SK-N-SH (cell line): ENCODE results near the gene VEGFA. TPM values are rescaled to one million over a fixed set of nuclear protein-coding genes. Genes with fewer than 3 reads are reported as not detected.
A peak's percentile ranks its signal among the peaks of the same experiment; 100 is the strongest.

Experiments used
- CTCF ChIA-PET: fragments of 300-600, 350-600 bp; formaldehyde crosslinking; extraction: SDS; loops from one replicate; lab custom pipeline; 2021; lab: Yijun Ruan, JAX
- POLR2A ChIA-PET: fragments of 350-600 bp; sonication (Branson Sonifier 250); formaldehyde crosslinking; extraction: SDS; loops from one replicate; lab custom pipeline; 2020; ENCODE audit warnings: antibody characterized with exemption, inconsistent platforms; lab: Yijun Ruan, JAX
- DNase-seq: peaks from one replicate; pipeline ENCODE4 v3.0.0; 2012
- H2AFZ ChIP-seq: fragments of 200-600 bp; sonication (generic); 2 replicates; pipeline ENCODE4 v1.8.1; 2016; ENCODE audit warnings: antibody characterized with exemption, mild to moderate bottlenecking, low read depth
- H3F3A ChIP-seq: fragments of 200-600 bp; sonication (generic); replicated peaks from 2 replicates; pipeline ENCODE3; 2016; ENCODE audit warnings: antibody characterized with exemption, mild to moderate bottlenecking; ENCODE audit not compliant: insufficient read depth
- H3K27ac ChIP-seq, 2 experiments: fragments of 200-500 bp in 1 of 2; fragments of 200-600 bp in 1 of 2; sonication (Bioruptor generic) in 1 of 2; sonication (generic), shearing (Covaris generic) in 1 of 2; 2 replicates each; pipeline versions ENCODE4 v1.5.1 to v1.6.1; 2014 to 2016; ENCODE audit warnings: low read depth in 2 of 2, inconsistent platforms in 1 of 2, low read length in 1 of 2, mild to moderate bottlenecking in 1 of 2, mixed read lengths in 1 of 2
- H3K27me3 ChIP-seq: fragments of 200-600 bp; sonication (generic), shearing (Covaris generic); 2 replicates; pipeline ENCODE4 v1.6.1; 2016; ENCODE audit warnings: mixed run types; ENCODE audit not compliant: insufficient read depth
- H3K36me3 ChIP-seq, 2 experiments: fragments of 200-500 bp in 1 of 2; fragments of 200-600 bp in 1 of 2; sonication (Bioruptor generic) in 1 of 2; sonication (generic) in 1 of 2; replicated peaks in 1 of 2; 2 replicates each; pipeline versions ENCODE3 to v1.5.1; 2014 to 2016; ENCODE audit warnings: low read length in 1 of 2, mild to moderate bottlenecking in 1 of 2; ENCODE audit not compliant: insufficient read depth in 2 of 2, control insufficient read depth in 1 of 2
- H3K4me1 ChIP-seq, 2 experiments: fragments of 200-500 bp in 1 of 2; fragments of 200-600 bp in 1 of 2; sonication (Bioruptor generic) in 1 of 2; sonication (generic), shearing (Covaris generic) in 1 of 2; 2 replicates each; pipeline versions ENCODE4 v1.5.1 to v1.6.1; 2014 to 2016; ENCODE audit warnings: low read depth in 1 of 2, low read length in 1 of 2, mixed run types in 1 of 2; ENCODE audit not compliant: insufficient read depth in 2 of 2, control insufficient read depth in 1 of 2
- H3K4me2 ChIP-seq: fragments of 200-600 bp; sonication (generic), shearing (Covaris generic); 2 replicates; pipeline ENCODE4 v1.6.1; 2017; ENCODE audit warnings: mixed run types
- H3K4me3 ChIP-seq, 2 experiments: fragments of 200-500 bp in 1 of 2; fragments of 200-600 bp in 1 of 2; sonication (Bioruptor generic) in 1 of 2; sonication (generic), shearing (Covaris generic) in 1 of 2; 2 replicates each; pipeline versions ENCODE4 v1.5.1 to v1.8.1; 2014 to 2016; ENCODE audit warnings: low read depth in 2 of 2, inconsistent platforms in 1 of 2, low read length in 1 of 2, mild to moderate bottlenecking in 1 of 2, mixed read lengths in 1 of 2, moderate library complexity in 1 of 2
- H3K79me2 ChIP-seq: fragments of 200-600 bp; sonication (generic); 2 replicates; pipeline ENCODE4 v1.8.1; 2017; ENCODE audit warnings: mild to moderate bottlenecking; ENCODE audit not compliant: insufficient read depth
- H3K9ac ChIP-seq: fragments of 200-600 bp; sonication (generic); 2 replicates; pipeline ENCODE4 v1.6.1; 2017; ENCODE audit warnings: mixed run types
- H3K9me2 ChIP-seq: fragments of 200-600 bp; sonication (generic); 2 replicates; pipeline ENCODE4 v1.6.1; 2017; ENCODE audit warnings: mixed run types
- H3K9me3 ChIP-seq: fragments of 200-600 bp; sonication (generic); 2 replicates; pipeline ENCODE4 v1.6.1; 2017; ENCODE audit warnings: mixed run types, mild to moderate bottlenecking, moderate library complexity
- H4K20me1 ChIP-seq: fragments of 200-600 bp; sonication (generic); 2 replicates; pipeline ENCODE4 v1.6.1; 2017; ENCODE audit warnings: mild to moderate bottlenecking, mixed run types; ENCODE audit not compliant: insufficient read depth
- CHD2 ChIP-seq: fragments of 150-350 bp; IDR thresholded peaks from 2 replicates; pipeline ENCODE4 v1.6.1; 2018; ENCODE audit warnings: low read length; ENCODE audit not compliant: partially characterized antibody
- FOSL2 ChIP-seq: IDR thresholded peaks from 2 replicates; pipeline ENCODE4 v1.4.0; 2012; ENCODE audit warnings: low read depth, mild to moderate bottlenecking, moderate library complexity, borderline replicate concordance
- FOXJ3 ChIP-seq: sonication (generic); formaldehyde crosslinking; IDR thresholded peaks from 2 replicates; pipeline ENCODE4 v1.5.1; 2020; ENCODE audit warnings: mild to moderate bottlenecking, missing genetic modification reagents
- FOXM1 ChIP-seq: IDR thresholded peaks from 2 replicates; pipeline ENCODE4 v1.4.0; 2012; ENCODE audit warnings: low read depth, mild to moderate bottlenecking
- GABPA ChIP-seq: IDR thresholded peaks from 2 replicates; pipeline ENCODE4 v1.4.0; 2012; ENCODE audit warnings: low read depth, mild to moderate bottlenecking
- JUND ChIP-seq: IDR thresholded peaks from 2 replicates; pipeline ENCODE4 v1.4.0; 2012
- MEF2A ChIP-seq: IDR thresholded peaks from 2 replicates; pipeline ENCODE4 v1.4.0; 2012; ENCODE audit warnings: low read depth, borderline replicate concordance
- MXI1 ChIP-seq: IDR thresholded peaks from 2 replicates; pipeline ENCODE4 v1.6.1; 2012; ENCODE audit warnings: mild to moderate bottlenecking, low read depth, low read length, improper control_type of control experiment
- NFIC ChIP-seq: IDR thresholded peaks from 2 replicates; pipeline ENCODE4 v1.4.0; 2012; ENCODE audit warnings: borderline replicate concordance
- POLR2AphosphoS5 ChIP-seq: IDR thresholded peaks from 2 replicates; pipeline ENCODE4 v1.6.1; 2012; ENCODE audit warnings: low read depth, low read length
- RAD21 ChIP-seq: IDR thresholded peaks from 2 replicates; pipeline ENCODE4 v1.6.1; 2012; ENCODE audit warnings: mild to moderate bottlenecking, low read length
- TEAD4 ChIP-seq: IDR thresholded peaks from 2 replicates; pipeline ENCODE4 v1.4.0; 2012; ENCODE audit warnings: mild to moderate bottlenecking, borderline replicate concordance; ENCODE audit not compliant: insufficient read depth
- YY1 ChIP-seq: IDR thresholded peaks from 2 replicates; pipeline ENCODE4 v1.4.0; 2012; ENCODE audit warnings: low read depth, mild to moderate bottlenecking
- WGBS: methylation state at CpG from one replicate; pipeline ENCODE4 v1.1.6; 2017; ENCODE audit warnings: low lambda C conversion rate; 5-methylcytosine and 5-hydroxymethylcytosine counted together
- polyA plus RNA-seq, 3 experiments: library from polyadenylated mRNA; depleted of rRNA; stranded (reverse); fragments of >200 nt; gene quantifications; 2 replicates each; pipeline ENCODE4 v1.2.3, GENCODE V29; 2012
- TF ChIP-seq, protein P1 (sequence below): fragments of 150-350 bp; IDR thresholded peaks from 2 replicates; pipeline ENCODE4 v1.6.1; 2016; ENCODE audit warnings: mild to moderate bottlenecking, low read depth, low read length
- TF ChIP-seq, protein P2 (sequence below): fragments of 200-600 bp; sonication (generic); IDR thresholded peaks from 2 replicates; pipeline ENCODE4 v1.6.1; 2017; ENCODE audit warnings: antibody characterized with exemption, mild to moderate bottlenecking, moderate library complexity
- TF ChIP-seq, protein P3 (sequence below): IDR thresholded peaks from 2 replicates; pipeline ENCODE4 v1.4.0; 2012; ENCODE audit warnings: low read depth, borderline replicate concordance
- TF ChIP-seq, protein P4 (sequence below): IDR thresholded peaks from 2 replicates; pipeline ENCODE4; 2012
- TF ChIP-seq, protein P5 (sequence below): IDR thresholded peaks from 2 replicates; pipeline ENCODE4 v1.4.0; 2012; ENCODE audit warnings: low read depth, borderline replicate concordance

Gene VEGFA
- polyA plus RNA-seq, 1 of the 3 experiments (the other 2 are of a cell fraction): 81.0 TPM

DNA sequence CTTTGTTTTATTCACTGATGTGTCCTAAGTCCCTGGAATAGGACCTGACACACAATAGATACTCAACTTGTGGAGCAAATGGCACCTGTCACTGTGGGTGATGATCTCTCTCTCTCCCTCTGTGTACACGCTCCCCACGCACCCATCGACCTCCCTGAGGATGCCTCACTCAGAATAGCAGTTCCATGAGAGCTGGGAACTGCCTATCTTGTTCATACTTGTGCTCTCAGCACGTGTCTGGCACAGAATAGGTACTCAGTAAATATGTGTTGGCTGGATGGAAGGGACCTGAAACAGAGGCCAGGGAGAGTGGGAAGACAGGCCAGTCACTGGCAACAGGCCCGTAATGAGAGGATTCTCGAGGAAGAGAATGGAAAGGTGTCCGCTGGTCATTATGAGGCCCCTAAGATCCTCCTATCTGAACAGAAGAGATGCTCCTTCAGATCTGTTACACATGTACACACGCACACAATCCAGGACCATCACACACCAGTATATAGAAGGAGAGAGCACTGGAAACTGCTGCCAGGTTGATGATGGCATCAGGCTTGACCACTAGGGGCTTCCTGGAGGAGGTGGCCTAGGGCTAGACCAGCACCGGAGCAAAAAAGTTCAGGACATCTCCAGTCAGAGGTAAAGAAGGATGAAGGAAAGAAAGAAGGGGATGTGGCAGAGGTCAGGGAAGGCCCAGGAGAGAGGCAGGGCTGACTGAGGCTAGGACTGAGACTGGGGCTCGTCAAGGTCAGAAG lies 30.9 kb downstream of the VEGFA start:
- Histone ChIP-seq H3K79me2 (no peaks in the 10 kb centered on the region), H4K20me1 (no peaks in the 10 kb centered on the region), H3K27me3 (no peaks in the 10 kb centered on the region), H3K9me3 (no peaks in the 10 kb centered on the region), H3K9ac (no peak overlapping the region), H3K9me2 (no peaks in the 10 kb centered on the region), H3K27ac (no peak overlapping the region), H3K36me3 (no peaks in the 10 kb centered on the region), H3F3A (no peaks in the 10 kb centered on the region), H3K4me1 (peaks cover 0 to 24% of the 10 kb centered on the region in 2 experiments; a peak in 2 of 4 replicates), H2AFZ (no peak overlapping the region), H3K4me2 (no peak overlapping the region), H3K4me3 (no peak overlapping the region)
- TF ChIP-seq, protein P1, sequence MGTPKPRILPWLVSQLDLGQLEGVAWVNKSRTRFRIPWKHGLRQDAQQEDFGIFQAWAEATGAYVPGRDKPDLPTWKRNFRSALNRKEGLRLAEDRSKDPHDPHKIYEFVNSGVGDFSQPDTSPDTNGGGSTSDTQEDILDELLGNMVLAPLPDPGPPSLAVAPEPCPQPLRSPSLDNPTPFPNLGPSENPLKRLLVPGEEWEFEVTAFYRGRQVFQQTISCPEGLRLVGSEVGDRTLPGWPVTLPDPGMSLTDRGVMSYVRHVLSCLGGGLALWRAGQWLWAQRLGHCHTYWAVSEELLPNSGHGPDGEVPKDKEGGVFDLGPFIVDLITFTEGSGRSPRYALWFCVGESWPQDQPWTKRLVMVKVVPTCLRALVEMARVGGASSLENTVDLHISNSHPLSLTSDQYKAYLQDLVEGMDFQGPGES: no peak
- TF ChIP-seq, protein P2, sequence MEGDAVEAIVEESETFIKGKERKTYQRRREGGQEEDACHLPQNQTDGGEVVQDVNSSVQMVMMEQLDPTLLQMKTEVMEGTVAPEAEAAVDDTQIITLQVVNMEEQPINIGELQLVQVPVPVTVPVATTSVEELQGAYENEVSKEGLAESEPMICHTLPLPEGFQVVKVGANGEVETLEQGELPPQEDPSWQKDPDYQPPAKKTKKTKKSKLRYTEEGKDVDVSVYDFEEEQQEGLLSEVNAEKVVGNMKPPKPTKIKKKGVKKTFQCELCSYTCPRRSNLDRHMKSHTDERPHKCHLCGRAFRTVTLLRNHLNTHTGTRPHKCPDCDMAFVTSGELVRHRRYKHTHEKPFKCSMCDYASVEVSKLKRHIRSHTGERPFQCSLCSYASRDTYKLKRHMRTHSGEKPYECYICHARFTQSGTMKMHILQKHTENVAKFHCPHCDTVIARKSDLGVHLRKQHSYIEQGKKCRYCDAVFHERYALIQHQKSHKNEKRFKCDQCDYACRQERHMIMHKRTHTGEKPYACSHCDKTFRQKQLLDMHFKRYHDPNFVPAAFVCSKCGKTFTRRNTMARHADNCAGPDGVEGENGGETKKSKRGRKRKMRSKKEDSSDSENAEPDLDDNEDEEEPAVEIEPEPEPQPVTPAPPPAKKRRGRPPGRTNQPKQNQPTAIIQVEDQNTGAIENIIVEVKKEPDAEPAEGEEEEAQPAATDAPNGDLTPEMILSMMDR: peak; percentile 13; the same call in 1 of the 2 replicates
- DNase-seq: no peak
- CTCF ChIA-PET: interaction anchor here (0.8 to 1.9 kb wide), 2 partner anchors 24 to 150 kb away, joined by 3 to 6 read pairs; no protein-coding TSS in a partner anchor
- 94% methylated on average over 10 of the region's 10 CpGs for WGBS
- POLR2A ChIA-PET: no interaction called here

DNA sequence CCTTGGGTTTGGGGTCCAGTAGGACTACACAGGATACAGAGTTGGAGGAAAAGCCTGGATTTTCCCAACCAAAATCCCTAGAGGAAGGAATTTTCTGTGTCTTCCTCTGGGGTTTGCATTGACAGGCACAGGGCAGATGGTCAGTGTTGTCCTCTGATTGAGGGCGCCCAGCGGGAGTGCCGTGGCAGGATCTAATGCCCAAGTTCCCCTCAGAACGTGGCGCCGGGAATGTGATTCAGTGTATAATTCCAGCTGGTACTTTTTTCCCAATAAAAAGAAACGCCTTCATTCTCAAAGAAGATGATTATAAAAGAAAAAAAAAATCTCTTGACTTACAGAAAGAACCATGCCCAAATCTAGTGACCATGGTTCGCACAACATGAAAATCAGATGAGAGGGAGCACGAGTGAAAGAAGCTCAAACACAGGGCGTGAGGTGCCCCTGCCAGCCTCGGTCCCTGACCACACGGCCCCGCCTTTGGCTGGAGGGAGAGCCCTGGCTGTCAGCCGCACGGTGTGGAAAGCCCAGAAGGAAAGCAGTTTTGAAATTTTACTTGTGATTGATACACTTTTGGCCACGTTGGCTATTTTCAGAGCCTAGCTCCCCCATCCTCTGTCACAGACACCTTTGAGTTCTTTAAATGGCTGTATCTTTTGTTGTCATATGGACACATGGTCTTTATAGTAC lies 31.6 kb downstream of the VEGFA start:
- Histone ChIP-seq H3K79me2 (no peaks in the 10 kb centered on the region), H3K9me3 (no peaks in the 10 kb centered on the region), H4K20me1 (no peaks in the 10 kb centered on the region), H3K4me3 (no peak overlapping the region), H3F3A (no peaks in the 10 kb centered on the region), H3K9me2 (no peaks in the 10 kb centered on the region), H3K27me3 (no peaks in the 10 kb centered on the region), H2AFZ (no peak overlapping the region), H3K4me2 (no peak overlapping the region), H3K36me3 (no peaks in the 10 kb centered on the region), H3K9ac (no peak overlapping the region), H3K4me1 (peaks cover 0 to 31% of the 10 kb centered on the region in 2 experiments; a peak in 2 of 4 replicates), H3K27ac (no peak overlapping the region)
- ChIA-PET POLR2A (no interaction called here), CTCF (interaction anchor here (0.7 to 1.9 kb wide), 4 partner anchors 25 to 150 kb away, joined by 3 to 6 read pairs (median 4); no protein-coding TSS in a partner anchor)
- 90% methylated on average over 16 of the region's 16 CpGs for WGBS
- DNase-seq: no peak
- TF ChIP-seq NFIC: no peak
- TF ChIP-seq CHD2: no peak
- TF ChIP-seq, protein P1: no peak
- TF ChIP-seq RAD21: no peak
- TF ChIP-seq FOXJ3: no peak
- no peak for TF ChIP-seq GABPA
- TF ChIP-seq, protein P3, sequence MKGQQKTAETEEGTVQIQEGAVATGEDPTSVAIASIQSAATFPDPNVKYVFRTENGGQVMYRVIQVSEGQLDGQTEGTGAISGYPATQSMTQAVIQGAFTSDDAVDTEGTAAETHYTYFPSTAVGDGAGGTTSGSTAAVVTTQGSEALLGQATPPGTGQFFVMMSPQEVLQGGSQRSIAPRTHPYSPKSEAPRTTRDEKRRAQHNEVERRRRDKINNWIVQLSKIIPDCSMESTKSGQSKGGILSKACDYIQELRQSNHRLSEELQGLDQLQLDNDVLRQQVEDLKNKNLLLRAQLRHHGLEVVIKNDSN: no peak
- TF ChIP-seq, protein P4, sequence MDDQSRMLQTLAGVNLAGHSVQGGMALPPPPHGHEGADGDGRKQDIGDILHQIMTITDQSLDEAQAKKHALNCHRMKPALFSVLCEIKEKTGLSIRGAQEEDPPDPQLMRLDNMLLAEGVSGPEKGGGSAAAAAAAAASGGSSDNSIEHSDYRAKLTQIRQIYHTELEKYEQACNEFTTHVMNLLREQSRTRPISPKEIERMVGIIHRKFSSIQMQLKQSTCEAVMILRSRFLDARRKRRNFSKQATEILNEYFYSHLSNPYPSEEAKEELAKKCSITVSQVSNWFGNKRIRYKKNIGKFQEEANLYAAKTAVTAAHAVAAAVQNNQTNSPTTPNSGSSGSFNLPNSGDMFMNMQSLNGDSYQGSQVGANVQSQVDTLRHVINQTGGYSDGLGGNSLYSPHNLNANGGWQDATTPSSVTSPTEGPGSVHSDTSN: no peak
- TF ChIP-seq MEF2A: no peak
- no peak for TF ChIP-seq MXI1
- no peak for TF ChIP-seq TEAD4
- no peak for TF ChIP-seq POLR2AphosphoS5
- TF ChIP-seq FOXM1: no peak
- TF ChIP-seq, protein P5, sequence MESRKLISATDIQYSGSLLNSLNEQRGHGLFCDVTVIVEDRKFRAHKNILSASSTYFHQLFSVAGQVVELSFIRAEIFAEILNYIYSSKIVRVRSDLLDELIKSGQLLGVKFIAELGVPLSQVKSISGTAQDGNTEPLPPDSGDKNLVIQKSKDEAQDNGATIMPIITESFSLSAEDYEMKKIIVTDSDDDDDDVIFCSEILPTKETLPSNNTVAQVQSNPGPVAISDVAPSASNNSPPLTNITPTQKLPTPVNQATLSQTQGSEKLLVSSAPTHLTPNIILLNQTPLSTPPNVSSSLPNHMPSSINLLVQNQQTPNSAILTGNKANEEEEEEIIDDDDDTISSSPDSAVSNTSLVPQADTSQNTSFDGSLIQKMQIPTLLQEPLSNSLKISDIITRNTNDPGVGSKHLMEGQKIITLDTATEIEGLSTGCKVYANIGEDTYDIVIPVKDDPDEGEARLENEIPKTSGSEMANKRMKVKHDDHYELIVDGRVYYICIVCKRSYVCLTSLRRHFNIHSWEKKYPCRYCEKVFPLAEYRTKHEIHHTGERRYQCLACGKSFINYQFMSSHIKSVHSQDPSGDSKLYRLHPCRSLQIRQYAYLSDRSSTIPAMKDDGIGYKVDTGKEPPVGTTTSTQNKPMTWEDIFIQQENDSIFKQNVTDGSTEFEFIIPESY: no peak
- TF ChIP-seq YY1: no peak
- TF ChIP-seq JUND: no peak
- no peak for TF ChIP-seq FOSL2
